Measurements from ENCODE around the gene LAMC1. TPM values are rescaled to one million over a fixed set of nuclear protein-coding genes. Genes with fewer than 3 reads are reported as not detected.

The LAMC1 gene
- total RNA-seq, 2 experiments from 2014 or later: not detected

DNA sequence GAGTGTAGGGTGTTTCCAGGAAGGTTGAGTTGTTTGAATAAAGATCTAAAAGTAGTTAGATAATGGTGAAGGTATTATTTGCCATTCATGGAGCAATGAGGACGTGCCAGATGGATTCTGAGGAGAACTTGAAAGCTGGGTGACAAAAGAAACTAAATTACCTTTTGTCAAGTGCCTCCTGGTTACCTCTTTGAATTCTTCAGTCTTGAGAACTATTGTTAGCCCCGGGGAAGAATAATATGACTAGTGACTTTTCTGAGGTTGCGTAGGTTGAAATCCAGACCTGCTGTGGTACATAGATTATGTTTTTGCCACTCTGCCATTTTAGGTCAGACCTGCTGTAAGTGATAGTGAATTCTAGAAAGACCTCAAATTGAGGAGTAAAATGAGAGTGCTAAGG lies 11.5 kb downstream of the LAMC1 start:
- CTCF ChIA-PET: no interaction called here
- intact Hi-C loops (cut with DNase I, micrococcal nuclease): no loop called here
- TF ChIP-seq, protein P1, sequence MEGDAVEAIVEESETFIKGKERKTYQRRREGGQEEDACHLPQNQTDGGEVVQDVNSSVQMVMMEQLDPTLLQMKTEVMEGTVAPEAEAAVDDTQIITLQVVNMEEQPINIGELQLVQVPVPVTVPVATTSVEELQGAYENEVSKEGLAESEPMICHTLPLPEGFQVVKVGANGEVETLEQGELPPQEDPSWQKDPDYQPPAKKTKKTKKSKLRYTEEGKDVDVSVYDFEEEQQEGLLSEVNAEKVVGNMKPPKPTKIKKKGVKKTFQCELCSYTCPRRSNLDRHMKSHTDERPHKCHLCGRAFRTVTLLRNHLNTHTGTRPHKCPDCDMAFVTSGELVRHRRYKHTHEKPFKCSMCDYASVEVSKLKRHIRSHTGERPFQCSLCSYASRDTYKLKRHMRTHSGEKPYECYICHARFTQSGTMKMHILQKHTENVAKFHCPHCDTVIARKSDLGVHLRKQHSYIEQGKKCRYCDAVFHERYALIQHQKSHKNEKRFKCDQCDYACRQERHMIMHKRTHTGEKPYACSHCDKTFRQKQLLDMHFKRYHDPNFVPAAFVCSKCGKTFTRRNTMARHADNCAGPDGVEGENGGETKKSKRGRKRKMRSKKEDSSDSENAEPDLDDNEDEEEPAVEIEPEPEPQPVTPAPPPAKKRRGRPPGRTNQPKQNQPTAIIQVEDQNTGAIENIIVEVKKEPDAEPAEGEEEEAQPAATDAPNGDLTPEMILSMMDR (IDR thresholded peaks at IDR 0.05): no peak
- no peak overlapping the region for H3K4me3 ChIP-seq (ENCODE audit: low read length)
- peaks cover 13% of the 10 kb centered on the region for H3K4me1 Mint-ChIP-seq (ENCODE audit: low read depth)
- H3K4me1 ChIP-seq (ENCODE audit: insufficient read depth, low read length): peaks cover 7% of the 10 kb centered on the region
- no peaks in the 10 kb centered on the region for H3K9me3 Mint-ChIP-seq
- no peaks in the 10 kb centered on the region for H3K36me3 Mint-ChIP-seq (ENCODE audit: low read depth)
- DNase-seq (no peak), ATAC-seq (ENCODE audit: poor library complexity) (no peak)
- POLR2A ChIA-PET: no interaction called here
- H3K27me3 Mint-ChIP-seq: peaks cover 77% of the 10 kb centered on the region
- H3K27ac Mint-ChIP-seq: no peak overlapping the region
- peaks cover 12 to 57% of the 10 kb centered on the region in 2 experiments for H3K27me3 ChIP-seq (ENCODE audit: control insufficient read depth in 1 of 2, insufficient read depth in 2 of 2, low read length in 2 of 2)
- no peaks in the 10 kb centered on the region for H3K36me3 ChIP-seq (ENCODE audit: insufficient read depth, low read length)
- no peak overlapping the region for H3K4me3 Mint-ChIP-seq
- no peak overlapping the region for H3K27ac ChIP-seq (ENCODE audit: low read depth in 1 of 2, low read length in 2 of 2)
- H3K9me3 ChIP-seq (ENCODE audit: control insufficient read depth in 1 of 2, insufficient read depth in 1 of 2, low read length in 2 of 2): no peaks in the 10 kb centered on the region

DNA sequence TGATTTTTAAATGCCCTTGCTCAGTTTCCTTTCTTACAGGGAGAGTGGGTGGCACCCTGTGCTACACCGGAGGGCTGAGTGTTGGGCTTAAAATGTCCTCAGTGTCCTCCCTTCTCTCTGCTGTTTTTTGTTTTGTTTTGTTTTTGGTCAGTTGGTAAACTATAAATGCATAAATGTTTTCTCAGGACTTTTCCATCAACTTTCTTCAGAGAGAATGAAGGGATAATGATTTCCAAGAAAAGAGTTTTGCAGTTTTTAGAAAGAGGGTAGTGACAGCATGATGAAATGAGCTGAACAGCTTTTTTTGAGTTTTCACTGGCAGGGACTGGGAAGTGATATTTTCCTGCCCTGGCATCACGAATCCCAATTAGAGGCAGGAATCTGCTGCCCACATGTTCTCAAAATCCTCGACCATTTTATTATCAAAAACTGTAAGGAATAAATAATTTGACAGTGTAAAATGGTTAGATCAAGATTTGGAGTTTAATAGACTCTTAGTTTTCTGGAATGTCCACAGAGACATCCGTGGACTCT lies 15.2 kb downstream of the LAMC1 start:
- TF ChIP-seq, protein P1 (IDR thresholded peaks at IDR 0.05): no peak

DNA sequence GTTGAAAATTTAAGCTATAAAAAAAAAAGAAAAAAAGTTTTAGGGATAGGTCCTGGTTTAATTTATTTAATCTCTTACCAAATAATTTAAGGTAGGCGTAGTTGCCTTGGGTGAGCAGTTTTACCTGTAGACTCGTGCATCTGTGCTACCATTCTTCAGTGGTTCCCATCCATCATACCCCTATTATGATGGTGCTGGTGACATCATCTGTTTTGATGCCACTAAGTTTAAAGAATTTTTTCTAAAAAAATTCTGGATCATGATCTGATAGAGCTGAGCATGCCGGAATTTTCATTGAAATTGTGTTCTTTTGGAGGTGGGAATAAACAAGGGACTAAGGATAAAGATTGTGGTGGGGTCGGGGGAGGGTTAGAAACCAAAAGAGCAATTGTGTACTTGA lies 15.7 kb downstream of the LAMC1 start:
- H3K36me3 ChIP-seq (ENCODE audit: insufficient read depth, low read length): no peaks in the 10 kb centered on the region
- H3K27me3 Mint-ChIP-seq: peaks cover 86% of the 10 kb centered on the region
- intact Hi-C loops (cut with DNase I, micrococcal nuclease): no loop called here

More for the DNA sequence above, 15.2 kb downstream of the LAMC1 start:
- H3K36me3 Mint-ChIP-seq (ENCODE audit: low read depth): no peaks in the 10 kb centered on the region
- no peak overlapping the region for H3K27ac ChIP-seq (ENCODE audit: low read depth in 1 of 2, low read length in 2 of 2)
- peaks cover 88% of the 10 kb centered on the region for H3K27me3 Mint-ChIP-seq
- no peak for ATAC-seq (ENCODE audit: poor library complexity)
- H3K27ac Mint-ChIP-seq: no peak overlapping the region
- no peak for DNase-seq
- H3K9me3 Mint-ChIP-seq: no peaks in the 10 kb centered on the region
- no peaks in the 10 kb centered on the region for H3K9me3 ChIP-seq (ENCODE audit: control insufficient read depth in 1 of 2, insufficient read depth in 1 of 2, low read length in 2 of 2)
- peaks cover 7% of the 10 kb centered on the region for H3K4me1 Mint-ChIP-seq (ENCODE audit: low read depth)
- H3K4me3 Mint-ChIP-seq: no peak overlapping the region
- ChIA-PET CTCF (no interaction called here), POLR2A (interaction anchor here (1.3 kb wide), 1 partner anchor 17 kb away, joined by 3 read pairs; no protein-coding TSS in a partner anchor)
- no peaks in the 10 kb centered on the region for H3K36me3 ChIP-seq (ENCODE audit: insufficient read depth, low read length)
- peaks cover 23 to 66% of the 10 kb centered on the region in 2 experiments for H3K27me3 ChIP-seq (ENCODE audit: control insufficient read depth in 1 of 2, insufficient read depth in 2 of 2, low read length in 2 of 2)
- no peak overlapping the region for H3K4me3 ChIP-seq (ENCODE audit: low read length)
- intact Hi-C loops (cut with DNase I, micrococcal nuclease): no loop called here
- peaks cover 5% of the 10 kb centered on the region for H3K4me1 ChIP-seq (ENCODE audit: insufficient read depth, low read length)

More for the DNA sequence above, 15.7 kb downstream of the LAMC1 start:
- Mint-ChIP-seq H3K4me1 (ENCODE audit: low read depth) (peaks cover 2% of the 10 kb centered on the region), H3K9me3 (no peaks in the 10 kb centered on the region), H3K36me3 (ENCODE audit: low read depth) (no peaks in the 10 kb centered on the region), H3K27ac (no peak overlapping the region), H3K4me3 (no peak overlapping the region)
- ATAC-seq (ENCODE audit: poor library complexity): no peak
- H3K4me3 ChIP-seq (ENCODE audit: low read length): no peak overlapping the region
- H3K27ac ChIP-seq (ENCODE audit: low read depth in 1 of 2, low read length in 2 of 2): no peak overlapping the region
- H3K4me1 ChIP-seq (ENCODE audit: insufficient read depth, low read length): peaks cover under 1% of the 10 kb centered on the region
- H3K9me3 ChIP-seq (ENCODE audit: control insufficient read depth in 1 of 2, insufficient read depth in 1 of 2, low read length in 2 of 2): no peaks in the 10 kb centered on the region
- ChIA-PET CTCF (no interaction called here), POLR2A (interaction anchor here (1.3 kb wide), 1 partner anchor 17 kb away, joined by 3 read pairs; no protein-coding TSS in a partner anchor)
- TF ChIP-seq, protein P1 (IDR thresholded peaks at IDR 0.05): no peak
- H3K27me3 ChIP-seq (ENCODE audit: control insufficient read depth in 1 of 2, insufficient read depth in 2 of 2, low read length in 2 of 2): peaks cover 23 to 67% of the 10 kb centered on the region in 2 experiments
- DNase-seq: no peak

All from CD4-positive, alpha-beta T cell (primary cell).